BLaER1 treated with 17β-estradiol and CSF1 and Interleukin-3, amounts not matched to agents 10 nM and 100 nM (cell line): ENCODE data around the gene KIAA0232.

Experiments used
- H3K27ac ChIP-seq, 11 experiments: shearing (Covaris generic); formaldehyde crosslinking; 2 replicates each; pipeline ENCODE4 v1.8.1; 2022
- H3K27me3 ChIP-seq, 11 experiments: shearing (Covaris generic); formaldehyde crosslinking; 2 replicates each; pipeline ENCODE4 v1.8.1; 2022
- H3K36me3 ChIP-seq, 11 experiments: shearing (Covaris generic); formaldehyde crosslinking; 2 replicates each; pipeline ENCODE4 v1.8.1; 2022
- H3K4me1 ChIP-seq, 10 experiments: shearing (Covaris generic); formaldehyde crosslinking; 2 replicates each; pipeline ENCODE4 v1.8.1; 2022
- H3K4me2 ChIP-seq, 11 experiments: shearing (Covaris generic); formaldehyde crosslinking; 2 replicates each; pipeline ENCODE4 v1.8.1; 2022
- H3K4me3 ChIP-seq, 10 experiments: shearing (Covaris generic); formaldehyde crosslinking; 2 replicates each; pipeline ENCODE4 v1.8.1; 2022
- H3K9ac ChIP-seq, 11 experiments: shearing (Covaris generic); formaldehyde crosslinking; 2 replicates each; pipeline ENCODE4 v1.8.1; 2022
- H3K9me3 ChIP-seq, 11 experiments: shearing (Covaris generic); formaldehyde crosslinking; replicated peaks in 1 of 11; 2 replicates each; pipeline ENCODE4 v1.8.1; 2022
- H4K20me1 ChIP-seq, 11 experiments: shearing (Covaris generic); formaldehyde crosslinking; 2 replicates each; pipeline ENCODE4 v1.8.1; 2022
- Cebpa-rat ChIP-seq, 11 experiments: shearing (Covaris generic); IDR thresholded peaks; 2 replicates each; pipeline ENCODE4 v1.8.1; 2022

KIAA0232 gene

DNA sequence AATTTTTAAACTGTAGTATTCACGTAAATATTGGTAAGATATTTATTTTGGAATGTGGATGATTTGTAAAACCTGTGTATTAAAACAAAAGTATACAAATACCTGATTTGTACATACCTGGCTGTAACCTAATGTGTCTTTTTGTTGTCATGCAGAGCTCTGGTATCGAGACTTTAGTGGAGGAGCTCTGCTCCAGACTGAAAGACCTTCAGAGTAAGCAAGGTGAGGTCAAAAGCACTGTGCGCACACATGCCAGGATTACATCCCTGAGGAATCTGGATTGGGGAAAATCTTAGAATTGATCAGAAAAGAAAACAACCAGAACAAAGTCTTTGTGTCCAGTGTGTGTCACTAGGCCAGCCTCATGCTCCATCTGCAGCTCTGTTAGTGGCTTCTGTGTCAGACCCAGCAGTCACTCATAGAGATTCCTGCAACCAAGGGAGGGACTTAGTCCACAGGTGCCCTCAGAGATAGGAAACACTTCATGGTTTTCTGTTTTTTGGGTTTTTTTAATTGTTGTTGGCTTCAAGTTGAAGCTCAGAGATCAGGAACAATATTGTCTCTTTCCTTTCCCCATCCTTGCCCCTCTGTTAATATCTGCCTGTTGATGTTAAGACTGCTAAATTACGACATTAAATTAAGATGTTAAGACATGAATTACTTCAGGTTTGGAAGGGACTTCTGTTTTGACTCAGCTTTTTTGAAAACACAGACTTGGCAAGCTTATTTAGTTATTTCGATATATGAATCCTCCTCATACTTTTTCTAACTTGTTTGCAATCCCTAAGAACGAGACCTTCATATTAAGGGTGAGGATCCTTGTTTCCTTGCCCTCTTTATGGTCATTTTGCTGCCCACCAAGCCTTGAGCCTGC, 74.7 kb downstream of the KIAA0232 start:
- Histone ChIP-seq H3K4me1 (peaks cover 19 to 40% (median 32%) of the 10 kb centered on the region in 10 experiments), H3K4me2 (no peak overlapping the region), H3K4me3 (no peak overlapping the region), H3K9me3 (peaks cover 5 to 11% (median 7%) of the 10 kb centered on the region in 11 experiments; a peak in 20 of 22 replicates), H3K9ac (no peak overlapping the region), H3K36me3 (peaks cover 64 to 93% (median 73%) of the 10 kb centered on the region in 11 experiments), H3K27ac (no peak overlapping the region; a peak in 1 of 22 replicates), H4K20me1 (peaks cover 0 to 65% (median 11%) of the 10 kb centered on the region in 11 experiments; a peak in 14 of 22 replicates), H3K27me3 (no peaks in the 10 kb centered on the region)
- no peak for TF ChIP-seq Cebpa-rat (IDR thresholded peaks at IDR 0.05)

DNA sequence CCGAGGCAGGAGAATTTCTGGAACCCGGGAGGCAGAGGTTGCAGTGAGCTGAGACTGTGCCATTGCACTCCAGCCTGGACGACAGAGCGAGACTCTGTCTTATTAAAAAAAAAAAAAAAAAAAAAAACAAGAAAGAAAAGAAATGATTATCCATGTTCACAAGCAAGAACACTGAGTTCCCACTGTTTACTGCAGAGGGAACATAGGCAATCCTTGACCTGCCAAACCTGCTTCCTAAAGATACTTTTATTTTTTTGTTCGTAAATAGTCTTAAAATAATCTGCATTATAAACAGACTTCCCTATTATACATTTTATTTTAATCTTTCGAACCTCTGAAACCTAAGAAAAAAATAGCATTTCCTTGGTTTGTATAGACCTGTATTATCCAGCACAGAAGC, 76.5 kb downstream of the KIAA0232 start:
- Histone ChIP-seq H3K4me1 (peaks cover 12 to 25% (median 21%) of the 10 kb centered on the region in 10 experiments), H3K4me2 (no peak overlapping the region), H3K9ac (no peak overlapping the region), H4K20me1 (peaks cover 0 to 50% (median 8%) of the 10 kb centered on the region in 11 experiments; a peak in 13 of 22 replicates), H3K4me3 (no peak overlapping the region), H3K36me3 (peaks cover 74 to 93% (median 78%) of the 10 kb centered on the region in 11 experiments), H3K27me3 (no peaks in the 10 kb centered on the region), H3K9me3 (no peaks in the 10 kb centered on the region), H3K27ac (no peak overlapping the region)
- no peak for TF ChIP-seq Cebpa-rat (IDR thresholded peaks at IDR 0.05)

DNA sequence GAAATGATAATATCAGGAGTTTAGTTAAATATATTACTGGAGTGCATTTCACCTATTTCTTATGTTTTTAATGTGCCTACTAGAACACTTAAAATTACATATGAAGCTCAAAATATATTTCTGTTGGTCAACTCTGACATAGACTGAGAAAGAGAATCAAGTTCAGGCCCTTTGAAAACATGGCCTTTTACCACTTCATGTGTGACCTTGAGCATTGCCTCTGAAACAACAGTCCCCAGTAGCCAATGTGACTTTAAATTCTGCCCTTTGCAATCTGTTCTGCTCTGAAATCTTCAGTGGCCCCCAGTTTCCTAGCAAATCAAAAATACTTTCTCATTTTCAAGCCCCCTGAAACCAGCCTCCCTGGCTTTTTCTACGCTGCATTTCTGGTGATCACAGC, 77.0 kb downstream of the KIAA0232 start:
- Histone ChIP-seq H3K27ac (no peak overlapping the region), H3K9ac (no peak overlapping the region), H3K4me3 (no peak overlapping the region), H4K20me1 (peaks cover 0 to 44% (median 6%) of the 10 kb centered on the region in 11 experiments; a peak in 11 of 22 replicates), H3K9me3 (no peaks in the 10 kb centered on the region), H3K27me3 (no peaks in the 10 kb centered on the region), H3K4me1 (peaks cover 8 to 20% (median 16%) of the 10 kb centered on the region in 10 experiments; a peak in 19 of 20 replicates), H3K36me3 (peaks cover 79 to 93% (median 84%) of the 10 kb centered on the region in 11 experiments), H3K4me2 (no peak overlapping the region)
- no peak for TF ChIP-seq Cebpa-rat (IDR thresholded peaks at IDR 0.05)

DNA sequence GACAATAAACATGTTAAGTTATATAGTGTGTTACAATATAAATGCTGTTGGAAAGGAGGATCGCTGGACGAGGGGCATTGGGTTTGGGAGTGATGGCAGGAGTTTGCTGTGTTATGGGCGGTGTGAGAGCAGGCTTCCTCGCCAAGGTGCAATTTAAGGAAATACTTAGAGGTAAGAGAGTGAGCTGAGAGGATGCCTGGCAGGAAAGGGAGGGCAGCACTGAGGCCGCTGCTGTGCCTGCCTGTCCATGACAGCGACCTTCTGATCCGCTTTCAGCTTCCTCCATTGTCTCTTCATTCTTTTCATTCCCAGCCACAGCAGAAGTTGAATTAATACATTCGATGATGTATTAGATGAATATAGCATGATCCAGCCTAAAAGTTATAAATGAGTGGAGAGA, 85.9 kb downstream of the KIAA0232 start:
- peaks cover 0 to 27% (median 3%) of the 10 kb centered on the region in 10 experiments; a peak in 9 of 20 replicates for H3K4me1 ChIP-seq
- no peak overlapping the region for H3K4me3 ChIP-seq
- TF ChIP-seq Cebpa-rat (IDR thresholded peaks at IDR 0.05), result no peak
- peaks cover 67 to 100% (median 97%) of the 10 kb centered on the region in 11 experiments for H3K36me3 ChIP-seq
- H3K27ac ChIP-seq, result no peak overlapping the region
- no peaks in the 10 kb centered on the region for H3K27me3 ChIP-seq
- H3K9me3 ChIP-seq, result no peaks in the 10 kb centered on the region
- H3K9ac ChIP-seq, result no peak overlapping the region
- peaks cover 2 to 76% (median 34%) of the 10 kb centered on the region in 11 experiments; a peak in 18 of 22 replicates for H4K20me1 ChIP-seq
- no peak overlapping the region for H3K4me2 ChIP-seq

- Histone ChIP-seq H3K4me2 (peak overlapping the region in 3 of 11 experiments; percentile 16 to 59 (median 38); a peak in 4 of 22 replicates), H3K9me3 (no peaks in the 10 kb centered on the region), H3K27ac (no peak overlapping the region), H3K27me3 (no peaks in the 10 kb centered on the region), H3K4me1 (peaks cover 4 to 36% (median 14%) of the 10 kb centered on the region in 10 experiments), H3K9ac (peak overlapping the region in 1 of 11 experiments; percentile 27; a peak in 1 of 22 replicates), H3K4me3 (no peak overlapping the region), H4K20me1 (peaks cover 6 to 91% (median 48%) of the 10 kb centered on the region in 11 experiments; a peak in 20 of 22 replicates), H3K36me3 (peaks cover 67 to 100% (median 93%) of the 10 kb centered on the region in 11 experiments)
- no peak for TF ChIP-seq Cebpa-rat (IDR thresholded peaks at IDR 0.05)
Measured at GRCh38 chr4:6869944-6870343, 87.4 kb downstream of the KIAA0232 start.

- no peak overlapping the region for H3K4me3 ChIP-seq
- H4K20me1 ChIP-seq, result peaks cover 6 to 78% (median 54%) of the 10 kb centered on the region in 11 experiments; a peak in 20 of 22 replicates
- H3K9ac ChIP-seq, result no peak overlapping the region
- no peak overlapping the region for H3K4me2 ChIP-seq
- H3K36me3 ChIP-seq, result peaks cover 60 to 98% (median 89%) of the 10 kb centered on the region in 11 experiments
- H3K27me3 ChIP-seq, result no peaks in the 10 kb centered on the region
- no peak for TF ChIP-seq Cebpa-rat (IDR thresholded peaks at IDR 0.05)
- H3K4me1 ChIP-seq, result peaks cover 16 to 59% (median 36%) of the 10 kb centered on the region in 10 experiments
- peak overlapping the region in 1 of 11 experiments; percentile 0; a peak in 1 of 22 replicates for H3K27ac ChIP-seq
- peaks cover 0 to 10% (median 0%) of the 10 kb centered on the region in 11 experiments; a peak in 2 of 22 replicates for H3K9me3 ChIP-seq
Measured at GRCh38 chr4:6873291-6873690, 90.8 kb downstream of the KIAA0232 start.

GRCh38 chr4:6873792-6874461, 91.4 kb downstream of the KIAA0232 start:
- peak overlapping the region in 6 of 11 experiments; percentile 49 to 80 (median 74); a peak in 9 of 22 replicates for H3K4me2 ChIP-seq
- no peak for TF ChIP-seq Cebpa-rat (IDR thresholded peaks at IDR 0.05)
- peak overlapping the region in 7 of 11 experiments; percentile 60 to 79 (median 69); a peak in 11 of 22 replicates for H3K27ac ChIP-seq
- peak overlapping the region in 4 of 11 experiments; percentile 34 to 59 (median 48); a peak in 2 of 22 replicates for H3K9ac ChIP-seq
- no peak overlapping the region for H3K4me3 ChIP-seq
- H3K27me3 ChIP-seq, result no peaks in the 10 kb centered on the region
- H4K20me1 ChIP-seq, result peaks cover 6 to 73% (median 54%) of the 10 kb centered on the region in 11 experiments; a peak in 20 of 22 replicates
- H3K36me3 ChIP-seq, result peaks cover 65 to 98% (median 89%) of the 10 kb centered on the region in 11 experiments
- H3K9me3 ChIP-seq, result peaks cover 0 to 10% (median 0%) of the 10 kb centered on the region in 11 experiments; a peak in 2 of 22 replicates
- peaks cover 16 to 58% (median 36%) of the 10 kb centered on the region in 10 experiments for H3K4me1 ChIP-seq

GRCh38 chr4:6874981-6875380, 92.5 kb downstream of the KIAA0232 start:
- peaks cover 0 to 10% (median 0%) of the 10 kb centered on the region in 11 experiments; a peak in 2 of 22 replicates for H3K9me3 ChIP-seq
- peaks cover 16 to 47% (median 35%) of the 10 kb centered on the region in 10 experiments for H3K4me1 ChIP-seq
- H3K9ac ChIP-seq, result peak overlapping the region in 8 of 11 experiments; percentile 21 to 59 (median 44); a peak in 14 of 22 replicates
- no peaks in the 10 kb centered on the region for H3K27me3 ChIP-seq
- H3K27ac ChIP-seq, result peak overlapping the region in 9 of 11 experiments; percentile 22 to 79 (median 64); a peak in 17 of 22 replicates
- H4K20me1 ChIP-seq, result peaks cover 3 to 67% (median 47%) of the 10 kb centered on the region in 11 experiments; a peak in 20 of 22 replicates
- no peak for TF ChIP-seq Cebpa-rat (IDR thresholded peaks at IDR 0.05)
- no peak overlapping the region for H3K4me3 ChIP-seq
- H3K36me3 ChIP-seq, result peaks cover 73 to 97% (median 87%) of the 10 kb centered on the region in 11 experiments
- H3K4me2 ChIP-seq, result peak overlapping the region; percentile 19 to 80 (median 70); a peak in 19 of 22 replicates
